Measurements from ENCODE around the gene KIAA1755. TPM values are rescaled to one million over a fixed set of nuclear protein-coding genes. Genes with fewer than 3 reads are reported as not detected.

KIAA1755 gene
- polyA plus RNA-seq, 3 donors = 2.0 to 3.1 (median 2.8) TPM

- no peak for DNase-seq
These were observed 17.5 kb downstream of the KIAA1755 start for GRCh38 chr20:38242848-38243708.

GRCh38 chr20:38241201-38241600, 19.3 kb downstream of the KIAA1755 start:
- DNase-seq = no peak

DNA sequence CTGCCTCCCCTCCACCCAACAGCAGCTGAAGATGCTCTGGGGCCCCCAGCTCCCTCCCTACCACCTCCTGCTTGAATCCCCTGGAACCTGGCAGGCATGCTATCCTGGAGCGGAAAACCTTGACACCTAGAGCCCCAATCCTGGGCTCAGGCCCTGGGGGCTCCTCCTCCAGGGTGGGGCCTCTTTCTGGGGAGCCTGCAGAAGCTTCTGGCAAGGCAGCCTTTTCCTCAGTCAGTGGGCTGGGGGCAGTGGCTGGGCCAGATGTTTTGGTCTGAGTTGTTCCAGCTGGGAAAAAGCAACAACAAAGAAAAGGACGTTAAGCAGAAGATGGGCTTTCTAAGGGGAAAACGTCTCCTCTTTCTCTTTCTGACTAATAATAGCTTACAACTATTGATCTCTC, 21.1 kb downstream of the KIAA1755 start:
- DNase-seq = peak; percentile 46

DNA sequence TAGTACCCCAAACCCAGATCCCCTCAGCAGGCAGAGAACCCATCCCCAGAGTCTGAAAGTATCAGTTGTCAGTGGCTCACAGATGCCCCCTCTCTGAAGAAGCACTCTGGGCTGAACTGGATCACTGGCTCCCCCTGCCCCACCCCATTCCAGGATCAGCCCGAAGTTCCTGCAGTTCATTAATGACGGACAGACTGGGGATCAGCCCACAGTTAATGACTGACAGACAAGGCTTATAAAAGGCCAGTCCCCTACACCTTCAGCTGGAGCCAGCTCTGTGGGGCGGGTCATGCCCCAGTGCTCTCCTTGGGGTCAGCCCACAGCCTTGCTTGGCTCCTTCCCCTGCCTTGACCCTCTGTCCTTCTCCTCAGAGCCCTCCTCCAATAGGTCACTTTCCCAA, 21.7 kb downstream of the KIAA1755 start:
- no peak for DNase-seq

- DNase-seq = no peak
These were observed 23.2 kb downstream of the KIAA1755 start for GRCh38 chr20:38237381-38237780.

- DNase-seq = no peak
These were observed 28.9 kb downstream of the KIAA1755 start for GRCh38 chr20:38231531-38232121.

GRCh38 chr20:38230957-38231526, 29.5 kb downstream of the KIAA1755 start:
- DNase-seq = no peak

GRCh38 chr20:38230253-38230551, 30.3 kb downstream of the KIAA1755 start:
- no peak for DNase-seq

DNA sequence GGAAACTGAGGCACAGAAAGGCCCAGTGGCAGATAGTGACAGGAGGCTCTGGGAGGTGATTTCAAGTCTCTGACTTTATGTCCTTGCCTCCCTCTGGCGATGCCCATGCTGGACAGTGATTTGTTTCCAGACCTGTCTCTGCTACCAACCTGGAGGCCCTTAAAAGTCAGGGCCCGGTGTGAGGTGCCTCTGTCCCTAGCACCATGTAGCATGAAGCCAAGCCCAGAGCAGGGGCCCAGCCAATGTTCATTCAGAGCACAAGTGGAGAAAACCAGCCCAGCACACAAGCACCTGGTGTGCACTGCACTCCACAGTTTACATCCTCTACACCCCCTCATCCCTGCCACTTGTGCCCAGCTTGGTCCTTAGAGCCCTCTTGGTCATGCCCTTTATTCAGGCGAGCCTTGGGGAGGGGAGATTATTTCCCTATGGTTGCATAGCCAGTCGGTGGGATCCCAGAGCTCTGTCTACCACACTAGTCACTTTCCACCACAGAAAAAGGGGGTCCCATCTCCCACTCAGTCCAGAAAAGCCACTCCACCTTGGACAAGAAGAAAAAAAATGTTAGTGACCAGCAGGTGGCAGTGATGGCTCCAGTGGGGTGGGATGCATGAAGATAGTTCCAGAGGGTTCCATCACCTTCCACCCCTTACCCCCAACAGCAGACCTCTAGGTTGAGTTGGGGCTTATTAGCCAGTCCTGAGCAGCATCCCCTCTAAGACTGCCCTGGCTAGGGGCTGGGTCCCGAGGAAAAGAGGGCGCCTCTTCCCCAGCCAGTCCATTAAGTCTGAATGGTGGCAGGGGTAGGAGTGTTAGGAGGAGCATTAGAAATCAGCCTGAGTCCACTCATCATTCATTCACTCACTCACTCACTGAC, 30.9 kb downstream of the KIAA1755 start:
- DNase-seq = no peak

DNA sequence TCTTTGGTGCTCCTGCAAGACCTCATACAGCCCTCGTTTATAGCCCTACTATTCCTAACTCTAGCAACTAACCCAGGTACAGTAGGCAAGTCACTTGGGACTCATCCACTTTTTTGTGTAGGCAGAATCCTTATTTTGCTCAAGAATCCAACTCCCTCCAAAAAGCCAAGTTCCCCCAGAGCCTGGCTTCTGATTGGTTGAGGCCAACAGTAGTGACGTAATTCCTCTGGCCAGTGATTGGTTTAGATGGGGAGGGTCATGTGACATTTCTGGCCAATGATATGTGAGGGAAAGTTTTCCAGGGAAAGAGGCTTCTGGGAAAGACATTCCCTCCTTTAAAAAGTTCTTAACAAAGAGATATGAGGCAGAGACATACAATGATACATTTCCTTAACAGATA, 32.1 kb downstream of the KIAA1755 start:
- DNase-seq = no peak

DNA sequence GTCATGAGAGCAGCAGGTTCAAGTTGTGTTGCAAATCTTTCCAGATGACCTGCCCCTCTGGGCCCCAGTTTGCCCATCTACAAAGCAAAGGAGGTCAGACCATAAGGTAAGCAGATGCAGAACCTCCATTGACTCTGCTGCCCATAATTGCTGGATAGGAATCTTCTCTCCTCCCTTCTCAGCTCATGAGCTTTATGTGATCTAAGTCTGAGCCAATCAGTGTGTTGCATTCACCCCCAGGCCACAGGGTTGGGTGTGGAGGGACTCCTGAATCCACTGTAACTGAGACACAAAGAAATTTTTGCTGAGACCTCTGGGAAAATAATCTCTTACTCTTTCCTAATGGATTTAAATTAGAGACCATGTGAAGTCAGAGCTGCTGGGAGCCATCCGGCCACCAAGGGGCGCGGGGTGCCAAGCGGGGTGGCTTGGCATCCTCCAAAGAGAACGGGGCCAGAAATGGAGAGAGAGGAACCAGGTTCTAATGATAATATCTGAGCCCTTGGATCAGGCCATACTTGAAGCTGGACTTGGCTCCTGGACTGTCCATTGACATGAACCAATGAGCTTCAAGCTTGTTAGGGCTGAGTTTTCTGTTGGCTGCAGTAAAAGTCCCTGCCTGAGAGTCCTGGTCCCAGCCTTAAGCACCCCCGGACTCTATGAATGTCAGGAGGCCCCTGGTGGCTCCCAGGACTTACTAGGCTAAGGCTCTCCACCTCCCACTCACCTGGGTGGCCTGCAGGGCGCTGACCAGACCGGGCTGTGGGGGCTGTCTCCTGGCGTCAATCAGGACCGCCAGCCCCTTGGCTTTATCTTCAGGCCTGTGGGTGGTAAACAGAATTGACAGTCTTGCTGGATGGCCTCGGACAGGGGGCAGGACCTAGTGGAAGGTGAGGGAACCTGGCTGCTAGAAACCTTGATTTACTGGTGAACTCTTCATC, 32.8 kb downstream of the KIAA1755 start:
- DNase-seq = no peak

GRCh38 chr20:38226553-38226952, 34.0 kb downstream of the KIAA1755 start:
- no peak for DNase-seq

DNA sequence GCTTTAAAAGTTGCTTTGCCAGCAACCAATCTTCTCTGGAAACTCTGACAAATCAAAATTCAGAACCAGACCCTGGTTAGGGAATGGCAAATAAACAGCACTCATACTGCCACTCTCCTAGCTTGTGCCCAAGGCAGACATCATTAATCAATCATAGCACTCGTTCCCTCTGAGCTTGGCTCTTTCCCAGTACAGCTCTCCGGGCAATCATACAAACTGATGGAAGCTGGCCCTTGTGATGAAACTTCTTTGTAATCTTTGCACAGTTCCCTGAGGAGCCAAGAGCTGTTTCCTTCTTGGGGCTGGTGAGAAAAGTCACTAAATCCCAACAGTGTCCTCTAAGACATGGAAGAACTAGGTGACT, 34.7 kb downstream of the KIAA1755 start:
- DNase-seq = no peak

- no peak for DNase-seq
These were observed 35.2 kb downstream of the KIAA1755 start for GRCh38 chr20:38225240-38225899.

GRCh38 chr20:38224531-38224930, 36.0 kb downstream of the KIAA1755 start:
- no peak for DNase-seq

GRCh38 chr20:38223743-38224100, 36.8 kb downstream of the KIAA1755 start:
- DNase-seq = no peak

DNA sequence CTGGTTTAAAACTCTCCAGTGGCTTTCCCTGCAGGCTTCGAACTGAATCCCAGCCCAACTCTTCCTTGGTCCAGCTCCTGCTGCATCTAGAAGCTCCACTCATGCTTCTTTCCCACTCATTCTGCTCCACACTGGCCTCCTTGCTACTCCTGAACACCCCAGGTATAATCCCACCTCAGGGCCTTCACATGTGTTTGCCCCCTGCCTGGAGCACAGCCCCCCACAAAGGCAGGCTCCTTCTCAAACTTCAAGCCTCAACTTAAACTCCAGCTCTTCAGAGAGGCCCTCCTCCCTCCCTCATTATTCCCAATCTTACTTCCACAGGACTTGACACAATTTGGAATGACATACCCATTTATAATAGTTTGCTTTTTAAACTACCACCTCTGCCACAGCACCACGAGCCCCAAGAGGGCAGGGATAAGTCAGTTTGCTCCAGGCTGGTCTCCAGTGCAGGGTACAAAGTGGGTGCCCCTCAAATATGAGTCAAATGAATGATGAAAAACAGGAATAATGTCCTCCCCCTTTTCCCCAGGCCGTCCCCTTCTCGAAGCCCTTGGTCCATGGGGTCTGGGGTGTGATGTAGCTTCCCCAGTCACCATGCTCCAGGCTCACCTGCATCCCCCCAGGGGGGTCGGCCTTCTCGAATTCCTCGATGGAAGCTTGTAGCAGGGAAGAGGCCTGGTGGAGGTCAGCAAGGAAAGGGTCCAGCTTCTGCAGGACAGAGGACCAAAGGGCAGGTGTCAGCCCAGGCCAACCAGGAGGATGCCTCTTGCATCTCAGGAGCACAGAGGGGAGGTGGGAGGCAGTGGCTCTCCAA, 37.4 kb downstream of the KIAA1755 start:
- no peak for DNase-seq

DNA sequence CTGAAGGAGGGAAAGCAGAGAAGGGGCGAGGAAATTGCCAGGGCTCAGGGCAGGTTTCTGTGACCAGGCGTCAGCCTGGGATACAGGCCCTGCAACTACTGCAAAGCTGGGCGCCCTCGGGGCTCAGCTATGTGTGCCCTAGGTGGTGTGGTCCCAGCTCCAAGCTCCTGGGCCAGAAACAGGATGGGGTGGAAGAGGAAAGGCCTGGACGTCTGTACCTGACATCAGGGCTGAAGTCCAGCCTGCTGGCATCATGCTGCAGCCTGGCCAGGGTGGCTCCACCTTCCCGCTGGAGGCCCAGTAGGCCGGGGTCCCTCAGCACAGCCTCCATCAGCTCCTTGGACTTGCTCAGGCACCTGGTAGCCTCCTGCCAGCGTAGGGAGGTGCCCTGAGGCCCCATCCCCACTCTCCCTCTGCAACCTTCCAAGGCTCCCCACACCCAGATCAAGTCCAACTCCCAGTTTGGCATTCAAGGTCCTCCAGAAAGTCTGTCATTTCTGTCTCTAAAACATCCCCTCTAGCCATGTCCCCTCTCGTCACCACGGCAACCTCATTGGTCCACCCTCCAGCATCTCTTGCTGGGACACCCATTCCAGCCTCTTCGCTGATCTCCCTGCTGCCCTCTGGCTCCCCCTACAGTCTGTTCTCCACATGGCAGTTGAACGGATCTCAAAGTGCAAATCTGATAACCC, 38.2 kb downstream of the KIAA1755 start:
- no peak for DNase-seq

GRCh38 chr20:38221119-38221589, 39.4 kb downstream of the KIAA1755 start:
- DNase-seq = peak; percentile 71

Measured in renal pelvis (tissue), 4 donors.